ENCODE data around the gene CFAP61. TPM values are rescaled to one million over a fixed set of nuclear protein-coding genes. Genes with fewer than 3 reads are reported as not detected.

Gene CFAP61
- total RNA-seq, 1 donor from 2014 or later, result not detected

DNA sequence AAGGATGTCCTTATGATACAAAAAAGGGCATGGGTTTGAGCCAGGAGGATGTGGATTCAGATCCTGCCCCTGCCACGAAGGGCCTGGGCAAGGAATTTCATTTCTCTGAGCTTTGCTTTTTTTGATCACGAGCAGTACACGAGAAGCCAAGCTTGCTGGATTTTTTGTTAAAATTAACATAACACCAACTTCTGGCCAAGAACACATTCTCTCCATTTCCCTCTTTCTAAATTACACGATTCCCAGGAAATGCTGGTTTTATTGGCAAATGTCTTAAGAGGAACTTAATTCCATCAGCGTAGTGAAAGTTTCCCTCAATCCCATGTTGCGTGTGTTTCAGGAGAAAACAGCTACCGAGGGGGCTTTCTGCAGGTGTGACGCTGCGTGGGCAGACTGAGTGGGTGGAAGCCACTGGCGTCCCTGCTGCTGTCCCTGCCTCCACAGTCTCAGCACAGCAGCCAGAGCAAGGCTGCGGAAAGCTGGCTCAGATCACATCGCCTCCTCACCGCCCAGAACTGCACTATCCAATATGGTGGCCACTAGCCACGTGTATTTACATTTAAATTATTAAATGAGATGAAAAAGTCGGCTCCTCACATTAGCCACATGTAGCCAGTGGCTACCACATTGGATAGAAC, 194.8 kb downstream of the CFAP61 start:
- TF ChIP-seq EZH2 (IDR thresholded peaks at IDR 0.05; ENCODE audit: insufficient read depth, low read length), result no peak
- TF ChIP-seq, protein P1, sequence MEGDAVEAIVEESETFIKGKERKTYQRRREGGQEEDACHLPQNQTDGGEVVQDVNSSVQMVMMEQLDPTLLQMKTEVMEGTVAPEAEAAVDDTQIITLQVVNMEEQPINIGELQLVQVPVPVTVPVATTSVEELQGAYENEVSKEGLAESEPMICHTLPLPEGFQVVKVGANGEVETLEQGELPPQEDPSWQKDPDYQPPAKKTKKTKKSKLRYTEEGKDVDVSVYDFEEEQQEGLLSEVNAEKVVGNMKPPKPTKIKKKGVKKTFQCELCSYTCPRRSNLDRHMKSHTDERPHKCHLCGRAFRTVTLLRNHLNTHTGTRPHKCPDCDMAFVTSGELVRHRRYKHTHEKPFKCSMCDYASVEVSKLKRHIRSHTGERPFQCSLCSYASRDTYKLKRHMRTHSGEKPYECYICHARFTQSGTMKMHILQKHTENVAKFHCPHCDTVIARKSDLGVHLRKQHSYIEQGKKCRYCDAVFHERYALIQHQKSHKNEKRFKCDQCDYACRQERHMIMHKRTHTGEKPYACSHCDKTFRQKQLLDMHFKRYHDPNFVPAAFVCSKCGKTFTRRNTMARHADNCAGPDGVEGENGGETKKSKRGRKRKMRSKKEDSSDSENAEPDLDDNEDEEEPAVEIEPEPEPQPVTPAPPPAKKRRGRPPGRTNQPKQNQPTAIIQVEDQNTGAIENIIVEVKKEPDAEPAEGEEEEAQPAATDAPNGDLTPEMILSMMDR (IDR thresholded peaks at IDR 0.05; ENCODE audit: insufficient read depth, low read depth, low read length), result no peak
- no peak overlapping the region for H3K4me3 Mint-ChIP-seq (ENCODE audit: unreplicated experiment)

DNA sequence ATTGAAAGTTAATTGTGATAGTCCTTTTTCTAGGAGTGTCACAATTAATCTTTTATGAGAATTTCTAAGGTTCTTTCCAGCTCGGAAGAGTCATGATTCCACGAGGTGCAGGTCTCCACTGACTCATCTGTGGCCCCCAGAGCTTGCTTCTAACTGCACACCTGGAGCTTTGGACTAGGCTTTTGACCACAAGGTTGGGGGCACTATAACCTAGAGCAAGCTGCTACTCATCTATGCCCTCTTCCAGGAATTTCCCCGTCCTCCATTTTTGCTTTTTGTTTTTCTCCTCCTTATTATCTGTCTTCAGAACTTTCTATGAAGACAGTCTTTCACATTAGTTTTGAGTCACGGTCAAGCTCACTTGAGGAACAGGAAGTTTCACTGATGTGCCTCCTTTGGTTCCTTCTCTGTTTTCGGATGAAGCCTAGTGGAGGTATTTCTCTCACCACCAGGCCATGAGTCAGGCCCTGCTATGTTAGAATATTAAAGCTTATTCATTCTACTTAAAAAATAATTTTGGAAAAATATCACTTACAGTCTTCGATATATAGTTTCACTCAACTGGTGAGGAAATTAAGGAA, 196.4 kb downstream of the CFAP61 start:
- no peak overlapping the region for H2AFZ ChIP-seq (ENCODE audit: low read depth, low read length)
- FAIRE-seq, result no peak
- H3K4me1 Mint-ChIP-seq (ENCODE audit: low read depth, unreplicated experiment), result no peaks in the 10 kb centered on the region
- H3K4me3 ChIP-seq (ENCODE audit: insufficient read depth, low read depth, low read length), result no peak overlapping the region
- H3K27ac Mint-ChIP-seq (ENCODE audit: unreplicated experiment), result no peak overlapping the region
- H3K9ac ChIP-seq (ENCODE audit: low read length), result no peak overlapping the region
- H3K36me3 Mint-ChIP-seq (ENCODE audit: low read depth, unreplicated experiment), result no peaks in the 10 kb centered on the region
- H3K27me3 ChIP-seq (ENCODE audit: insufficient read depth, low read length), result no peaks in the 10 kb centered on the region
- DNase-seq (ENCODE audit: low read depth), result no peak
- H3K36me3 ChIP-seq (ENCODE audit: insufficient read depth, low read length), result no peaks in the 10 kb centered on the region
- H3K4me3 Mint-ChIP-seq (ENCODE audit: unreplicated experiment), result no peak overlapping the region
- no peaks in the 10 kb centered on the region for H3K9me3 ChIP-seq (ENCODE audit: insufficient read depth, low read depth, low read length)
- no peaks in the 10 kb centered on the region for H4K20me1 ChIP-seq (ENCODE audit: insufficient read depth, low read length)
- H3K27ac ChIP-seq (ENCODE audit: low read depth, low read length), result no peak overlapping the region
- H3K4me2 ChIP-seq (ENCODE audit: low read length), result no peak overlapping the region
- H3K9me3 Mint-ChIP-seq (ENCODE audit: unreplicated experiment), result peaks cover 8% of the 10 kb centered on the region
- H3K27me3 Mint-ChIP-seq (ENCODE audit: low read depth, unreplicated experiment), result peaks cover 11% of the 10 kb centered on the region
- no peaks in the 10 kb centered on the region for H3K4me1 ChIP-seq (ENCODE audit: insufficient read depth, low read length)
- TF ChIP-seq, protein P1 (IDR thresholded peaks at IDR 0.05; ENCODE audit: insufficient read depth, low read depth, low read length), result no peak
- TF ChIP-seq EZH2 (IDR thresholded peaks at IDR 0.05; ENCODE audit: insufficient read depth, low read length), result no peak
- H3K79me2 ChIP-seq (ENCODE audit: insufficient read depth, low read length), result no peaks in the 10 kb centered on the region

More for the DNA sequence above, 194.8 kb downstream of the CFAP61 start:
- H3K27me3 ChIP-seq (ENCODE audit: insufficient read depth, low read length), result no peaks in the 10 kb centered on the region
- no peak overlapping the region for H3K27ac ChIP-seq (ENCODE audit: low read depth, low read length)
- H3K4me1 ChIP-seq (ENCODE audit: insufficient read depth, low read length), result no peaks in the 10 kb centered on the region
- no peaks in the 10 kb centered on the region for H3K79me2 ChIP-seq (ENCODE audit: insufficient read depth, low read length)
- Mint-ChIP-seq H3K4me1 (ENCODE audit: low read depth, unreplicated experiment) (no peaks in the 10 kb centered on the region), H3K27ac (ENCODE audit: unreplicated experiment) (no peak overlapping the region), H3K9me3 (ENCODE audit: unreplicated experiment) (peaks cover 8% of the 10 kb centered on the region), H3K36me3 (ENCODE audit: low read depth, unreplicated experiment) (no peaks in the 10 kb centered on the region), H3K27me3 (ENCODE audit: low read depth, unreplicated experiment) (peaks cover 8% of the 10 kb centered on the region)
- H3K4me3 ChIP-seq (ENCODE audit: insufficient read depth, low read depth, low read length), result no peak overlapping the region
- DNase-seq (ENCODE audit: low read depth), result no peak
- H3K36me3 ChIP-seq (ENCODE audit: insufficient read depth, low read length), result no peaks in the 10 kb centered on the region
- H3K9ac ChIP-seq (ENCODE audit: low read length), result no peak overlapping the region
- no peaks in the 10 kb centered on the region for H3K9me3 ChIP-seq (ENCODE audit: insufficient read depth, low read depth, low read length)
- FAIRE-seq, result no peak
- H3K4me2 ChIP-seq (ENCODE audit: low read length), result no peak overlapping the region
- H4K20me1 ChIP-seq (ENCODE audit: insufficient read depth, low read length), result no peaks in the 10 kb centered on the region
- H2AFZ ChIP-seq (ENCODE audit: low read depth, low read length), result no peak overlapping the region

DNA sequence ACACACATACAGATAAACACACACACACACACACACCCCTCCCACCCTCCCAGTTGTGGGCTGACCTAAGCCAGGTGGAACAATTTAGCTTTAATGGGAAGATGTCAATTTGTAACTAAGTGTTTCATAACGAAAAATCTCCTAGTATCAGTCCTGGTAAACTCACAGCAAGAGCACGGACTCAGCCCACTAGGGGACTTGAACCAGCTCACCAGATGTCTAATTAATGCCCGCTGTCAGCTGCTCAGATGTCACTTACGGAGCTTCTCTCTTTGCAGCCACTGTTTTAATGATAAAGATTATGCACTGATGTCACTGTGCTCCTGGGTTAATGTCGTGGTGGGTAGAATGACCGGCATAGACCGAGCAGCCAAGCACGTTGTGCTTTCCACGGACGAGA, 199.0 kb downstream of the CFAP61 start:
- DNase-seq (ENCODE audit: low read depth) (no peak), FAIRE-seq (no peak)
- Histone ChIP-seq H3K36me3 (ENCODE audit: insufficient read depth, low read length) (no peaks in the 10 kb centered on the region), H3K9me3 (ENCODE audit: insufficient read depth, low read depth, low read length) (no peaks in the 10 kb centered on the region), H3K27ac (ENCODE audit: low read depth, low read length) (no peak overlapping the region), H3K4me3 (ENCODE audit: insufficient read depth, low read depth, low read length) (no peak overlapping the region), H2AFZ (ENCODE audit: low read depth, low read length) (no peak overlapping the region), H3K79me2 (ENCODE audit: insufficient read depth, low read length) (no peaks in the 10 kb centered on the region), H3K9ac (ENCODE audit: low read length) (no peak overlapping the region), H3K27me3 (ENCODE audit: insufficient read depth, low read length) (no peaks in the 10 kb centered on the region), H3K4me1 (ENCODE audit: insufficient read depth, low read length) (no peaks in the 10 kb centered on the region), H4K20me1 (ENCODE audit: insufficient read depth, low read length) (no peaks in the 10 kb centered on the region), H3K4me2 (ENCODE audit: low read length) (no peak overlapping the region)
- Mint-ChIP-seq H3K9me3 (ENCODE audit: unreplicated experiment) (peaks cover 4% of the 10 kb centered on the region), H3K4me3 (ENCODE audit: unreplicated experiment) (no peak overlapping the region), H3K27ac (ENCODE audit: unreplicated experiment) (no peak overlapping the region), H3K36me3 (ENCODE audit: low read depth, unreplicated experiment) (no peaks in the 10 kb centered on the region), H3K4me1 (ENCODE audit: low read depth, unreplicated experiment) (no peaks in the 10 kb centered on the region), H3K27me3 (ENCODE audit: low read depth, unreplicated experiment) (peaks cover 11% of the 10 kb centered on the region)
- TF ChIP-seq EZH2 (IDR thresholded peaks at IDR 0.05; ENCODE audit: insufficient read depth, low read length), result no peak
- TF ChIP-seq, protein P1 (IDR thresholded peaks at IDR 0.05; ENCODE audit: insufficient read depth, low read depth, low read length), result no peak

All from astrocyte (in vitro differentiated cells and primary cell).